Measurements from ENCODE around the gene RBMX.
A peak's percentile ranks its signal among the peaks of the same experiment; 100 is the strongest.

Gene RBMX

DNA sequence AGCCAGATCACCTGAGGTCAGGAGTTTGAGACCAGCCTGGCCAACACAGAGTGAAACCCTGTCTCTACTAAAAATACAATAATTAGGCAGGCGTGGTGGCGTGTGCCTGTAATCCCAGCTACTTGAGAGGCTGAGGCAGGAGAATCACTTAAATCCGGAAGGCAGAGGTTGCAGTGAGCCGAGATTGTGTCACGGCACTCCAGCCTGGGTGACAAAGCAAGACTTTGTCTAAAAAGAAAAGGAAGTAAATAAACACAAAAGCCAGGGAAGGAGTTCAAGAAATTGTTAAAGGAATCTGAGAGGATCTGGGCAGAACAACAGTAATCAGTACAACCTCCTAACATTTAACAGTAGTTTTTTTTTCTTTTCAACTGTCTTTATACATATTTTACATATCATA lies 51.1 kb downstream of the RBMX start:
- DNase-seq: no peak

GRCh38 chrX:136828830-136829229 lies 51.7 kb downstream of the RBMX start:
- DNase-seq: no peak

- peak; percentile 84 for DNase-seq
Observed at GRCh38 chrX:136827026-136827425, 53.5 kb downstream of the RBMX start.

DNA sequence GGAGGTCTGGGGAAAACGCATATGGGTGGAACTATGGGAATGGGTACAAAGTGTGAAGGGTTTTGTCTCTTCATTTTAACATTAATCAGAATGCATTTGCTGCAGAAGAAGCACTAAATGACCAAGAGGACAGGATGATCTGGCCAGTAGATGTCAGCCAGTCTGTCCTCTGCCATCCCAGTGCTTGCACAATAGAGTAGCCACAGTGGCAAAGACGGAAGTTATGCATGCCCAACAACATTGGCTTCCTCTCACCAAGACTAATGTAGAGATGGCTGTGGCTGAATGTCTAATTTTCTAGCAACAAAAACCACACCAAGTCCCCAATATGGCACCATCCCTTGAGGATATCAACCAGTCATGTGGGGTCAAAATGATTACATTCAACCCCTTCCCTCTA lies 54.8 kb downstream of the RBMX start:
- no peak for DNase-seq
